ENCODE measurements around the gene EXOC3. TPM values are rescaled to one million over a fixed set of nuclear protein-coding genes. Genes with fewer than 3 reads are reported as not detected.

Gene EXOC3
- total and polyA plus RNA-seq, 10 of the 15 experiments (the other 5 are each of a cell fraction or from before 2014, with no cell fraction given): 1.6 to 53.0 (median 27.9) TPM

DNA sequence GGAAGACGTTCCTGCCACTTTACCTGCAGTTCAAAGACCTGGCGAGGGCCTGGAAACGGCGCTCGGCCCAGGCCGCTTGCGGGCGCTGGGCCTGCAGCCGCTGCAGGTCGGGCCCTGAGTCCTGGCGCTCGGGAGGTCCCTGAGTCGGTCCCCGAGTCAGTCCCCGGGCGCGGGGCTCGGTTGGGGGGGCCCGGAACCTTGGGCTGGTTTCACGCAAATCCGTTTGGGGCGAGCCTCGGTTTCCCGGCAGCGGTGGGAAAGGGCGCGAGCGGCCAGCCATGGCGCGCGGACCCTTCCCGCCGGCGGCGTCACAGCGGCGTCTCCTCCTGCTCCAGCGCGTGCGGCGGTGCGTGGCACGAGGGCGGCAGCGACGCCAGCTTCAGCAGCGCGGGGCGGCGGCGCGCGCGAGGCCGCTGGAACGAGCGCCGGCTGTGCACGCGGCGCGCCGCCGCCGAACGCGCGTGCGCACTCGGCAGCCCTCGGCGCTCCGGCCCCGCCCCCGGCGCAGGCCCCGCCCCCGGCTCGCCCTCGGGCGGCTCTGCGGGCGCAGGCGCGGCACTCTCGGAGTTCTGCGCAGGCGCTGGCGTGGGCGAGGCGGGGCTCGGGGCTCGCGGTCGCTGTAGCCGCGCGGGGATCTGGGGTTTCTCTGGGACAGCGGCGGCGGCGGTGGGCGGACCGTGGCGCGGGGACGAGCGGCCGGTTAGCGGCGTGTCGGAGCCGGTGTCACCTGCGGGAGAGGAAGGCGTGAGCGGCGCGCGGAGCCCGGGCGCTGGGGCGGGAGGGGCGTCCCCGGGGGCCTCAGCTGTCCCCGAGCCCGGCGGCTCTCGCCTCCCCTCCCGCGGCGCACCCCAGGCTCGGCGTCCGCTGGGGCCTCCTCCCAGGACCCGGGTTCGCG lies 29.9 kb downstream of the EXOC3 start (continued):
- TF ChIP-seq NFXL1 (IDR thresholded peaks at IDR 0.05; ENCODE audit: borderline replicate concordance) (no peak), USF2 (IDR thresholded peaks at IDR 0.05; ENCODE audit: borderline replicate concordance, low read depth, low read length) (no peak), SMARCA5 (IDR thresholded peaks at IDR 0.05) (0 out of 2 replicates have a peak, but pooled peaks have one; percentile 17), SUPT20H (IDR thresholded peaks at IDR 0.05; ENCODE audit: borderline replicate concordance, control insufficient read depth, low read depth, low read length) (no peak), CUX1 (IDR thresholded peaks at IDR 0.05; ENCODE audit: insufficient replicate concordance, low read depth, low read length) (no peak), E2F4 (IDR thresholded peaks at IDR 0.05; ENCODE audit: low read depth, low read length) (no peak), GATAD2B (conservative IDR thresholded peaks at IDR 0.05; ENCODE audit: low read depth) (no peak; the same call in none of the 2 replicates), JUNB (IDR thresholded peaks at IDR 0.05) (no peak), IRF3 (IDR thresholded peaks at IDR 0.05) (no peak), RCOR1 (conservative IDR thresholded peaks at IDR 0.05; ENCODE audit: low read depth, low read length) (no peak), FOS (IDR thresholded peaks at IDR 0.05; ENCODE audit: borderline replicate concordance, extremely low read depth, insufficient read length) (no peak), ZBTB33 (IDR thresholded peaks at IDR 0.05) (no peak), DPF2 (IDR thresholded peaks at IDR 0.05) (peak; percentile 36)
- TF ChIP-seq, protein P1, sequence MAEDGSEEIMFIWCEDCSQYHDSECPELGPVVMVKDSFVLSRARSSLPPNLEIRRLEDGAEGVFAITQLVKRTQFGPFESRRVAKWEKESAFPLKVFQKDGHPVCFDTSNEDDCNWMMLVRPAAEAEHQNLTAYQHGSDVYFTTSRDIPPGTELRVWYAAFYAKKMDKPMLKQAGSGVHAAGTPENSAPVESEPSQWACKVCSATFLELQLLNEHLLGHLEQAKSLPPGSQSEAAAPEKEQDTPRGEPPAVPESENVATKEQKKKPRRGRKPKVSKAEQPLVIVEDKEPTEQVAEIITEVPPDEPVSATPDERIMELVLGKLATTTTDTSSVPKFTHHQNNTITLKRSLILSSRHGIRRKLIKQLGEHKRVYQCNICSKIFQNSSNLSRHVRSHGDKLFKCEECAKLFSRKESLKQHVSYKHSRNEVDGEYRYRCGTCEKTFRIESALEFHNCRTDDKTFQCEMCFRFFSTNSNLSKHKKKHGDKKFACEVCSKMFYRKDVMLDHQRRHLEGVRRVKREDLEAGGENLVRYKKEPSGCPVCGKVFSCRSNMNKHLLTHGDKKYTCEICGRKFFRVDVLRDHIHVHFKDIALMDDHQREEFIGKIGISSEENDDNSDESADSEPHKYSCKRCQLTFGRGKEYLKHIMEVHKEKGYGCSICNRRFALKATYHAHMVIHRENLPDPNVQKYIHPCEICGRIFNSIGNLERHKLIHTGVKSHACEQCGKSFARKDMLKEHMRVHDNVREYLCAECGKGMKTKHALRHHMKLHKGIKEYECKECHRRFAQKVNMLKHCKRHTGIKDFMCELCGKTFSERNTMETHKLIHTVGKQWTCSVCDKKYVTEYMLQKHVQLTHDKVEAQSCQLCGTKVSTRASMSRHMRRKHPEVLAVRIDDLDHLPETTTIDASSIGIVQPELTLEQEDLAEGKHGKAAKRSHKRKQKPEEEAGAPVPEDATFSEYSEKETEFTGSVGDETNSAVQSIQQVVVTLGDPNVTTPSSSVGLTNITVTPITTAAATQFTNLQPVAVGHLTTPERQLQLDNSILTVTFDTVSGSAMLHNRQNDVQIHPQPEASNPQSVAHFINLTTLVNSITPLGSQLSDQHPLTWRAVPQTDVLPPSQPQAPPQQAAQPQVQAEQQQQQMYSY (CRISPR knock-in tag; IDR thresholded peaks at IDR 0.05): no peak
